GM23338 (cell line): ENCODE results near the gene CDK16. TPM values are rescaled to one million over a fixed set of nuclear protein-coding genes. Genes with fewer than 3 reads are reported as not detected.

ENCODE experiments used
- ATAC-seq: fragments of 200-7000 bp; cut with Tn5 transposase; 3 replicates; pipeline ENCODE4 v1.9.1; 2020
- DNase-seq: peaks from one replicate; pipeline ENCODE4 v3.0.0-alpha.2; 2015; ENCODE audit warnings: low spot score
- H2AFZ ChIP-seq: fragments of 200-600 bp; sonication (generic); 2 replicates; pipeline ENCODE4 v1.8.0; 2016; ENCODE audit warnings: antibody characterized with exemption, mild to moderate bottlenecking, moderate library complexity
- H3F3A ChIP-seq: fragments of 200-600 bp; sonication (generic); replicated peaks from 2 replicates; pipeline ENCODE4 v1.8.0; 2017; ENCODE audit warnings: antibody characterized with exemption, mixed run types, low read depth
- H3K27ac ChIP-seq: fragments of 200-600 bp; sonication (generic); 2 replicates; pipeline ENCODE4 v1.6.1; 2016; ENCODE audit warnings: low read depth
- H3K27me3 ChIP-seq: fragments of 200-600 bp; sonication (generic); 2 replicates; pipeline ENCODE4 v1.8.0; 2016; ENCODE audit warnings: mild to moderate bottlenecking, mixed run types, moderate library complexity; ENCODE audit not compliant: insufficient read depth
- H3K36me3 ChIP-seq: fragments of 200-600 bp; sonication (generic); 2 replicates; pipeline ENCODE4 v1.8.0; 2016; ENCODE audit warnings: mild to moderate bottlenecking; ENCODE audit not compliant: insufficient read depth
- H3K4me1 ChIP-seq: fragments of 200-600 bp; sonication (generic); 2 replicates; pipeline ENCODE4 v1.8.0; 2016; ENCODE audit warnings: mild to moderate bottlenecking, moderate library complexity; ENCODE audit not compliant: insufficient read depth
- H3K4me2 ChIP-seq: fragments of 200-600 bp; sonication (generic); 2 replicates; pipeline ENCODE4 v1.7.1; 2017; ENCODE audit warnings: mixed run types
- H3K4me3 ChIP-seq: fragments of 200-600 bp; sonication (generic); 2 replicates; pipeline ENCODE4 v1.6.1; 2016; ENCODE audit warnings: mixed run types
- H3K79me2 ChIP-seq: fragments of 200-600 bp; sonication (generic); replicated peaks from 2 replicates; pipeline ENCODE4 v1.8.0; 2017; ENCODE audit warnings: mild to moderate bottlenecking; ENCODE audit not compliant: insufficient read depth
- H3K9me2 ChIP-seq: fragments of 200-600 bp; sonication (generic); 2 replicates; pipeline ENCODE4 v1.8.0; 2017; ENCODE audit not compliant: insufficient read depth
- H4K20me1 ChIP-seq: fragments of 200-600 bp; sonication (generic); replicated peaks from 2 replicates; pipeline ENCODE4 v1.8.0; 2017; ENCODE audit warnings: mild to moderate bottlenecking; ENCODE audit not compliant: insufficient read depth
- H3K27ac Mint-ChIP-seq: 2 replicates; pipeline ENCODE4 v1.8.0; 2020; ENCODE audit warnings: inconsistent platforms, mild to moderate bottlenecking, moderate library complexity, mixed read lengths
- H3K27me3 Mint-ChIP-seq: 3 replicates; pipeline ENCODE4 v1.8.0; 2022; ENCODE audit warnings: low read depth, mild to moderate bottlenecking, moderate library complexity, mixed read lengths, inconsistent platforms; ENCODE audit not compliant: insufficient read depth, poor library complexity
- H3K36me3 Mint-ChIP-seq: 3 replicates; pipeline ENCODE4 v1.8.0; 2021; ENCODE audit warnings: low read depth, mild to moderate bottlenecking, inconsistent platforms, moderate library complexity, mixed read lengths
- H3K4me1 Mint-ChIP-seq: 3 replicates; pipeline ENCODE4 v1.8.0; 2020; ENCODE audit warnings: mild to moderate bottlenecking, inconsistent platforms, mixed read lengths
- H3K4me3 Mint-ChIP-seq: 3 replicates; pipeline ENCODE4 v1.8.0; 2021; ENCODE audit warnings: moderate library complexity, mild to moderate bottlenecking, inconsistent platforms, mixed read lengths
- H3K9me3 Mint-ChIP-seq: 3 replicates; pipeline ENCODE4 v1.8.0; 2020; ENCODE audit warnings: moderate library complexity, mild to moderate bottlenecking, inconsistent platforms, mixed read lengths
- CREB1 ChIP-seq: fragments of 250-450 bp; sonication (Bioruptor Pico); IDR thresholded peaks from 2 replicates; pipeline ENCODE4 v1.5.0; 2020; ENCODE audit warnings: low read depth, mild to moderate bottlenecking, moderate library complexity
- NANOG ChIP-seq: IDR thresholded peaks from 2 replicates; pipeline ENCODE4 v1.6.1; 2016; ENCODE audit warnings: antibody characterized with exemption, borderline replicate concordance
- POLR2AphosphoS5 ChIP-seq: IDR thresholded peaks from 2 replicates; pipeline ENCODE4 v1.6.1; 2016; ENCODE audit warnings: antibody characterized with exemption, low read depth
- STAT1 ChIP-seq: IDR thresholded peaks from one replicate; pipeline ENCODE4 v1.6.1; 2016; ENCODE audit warnings: antibody characterized with exemption; ENCODE audit not compliant: unreplicated experiment
- ZNF114 ChIP-seq: fragments of 250-450 bp; sonication (Bioruptor Pico); IDR thresholded peaks from 2 replicates; pipeline ENCODE4 v1.5.0; 2020; ENCODE audit warnings: mild to moderate bottlenecking, moderate library complexity
- ZNF331 ChIP-seq: fragments of 250-450 bp; sonication (Bioruptor Pico); IDR thresholded peaks from 2 replicates; pipeline ENCODE4 v1.5.0; 2020; ENCODE audit warnings: low read depth, mild to moderate bottlenecking, moderate library complexity
- polyA plus RNA-seq: library from polyadenylated mRNA; unstranded; fragments of >200 nt; fragmentation: Nextera tagmentation; extraction: Ambion mirVana; gene quantifications from 2 replicates; pipeline ENCODE4 v1.2.1, GENCODE V29; 2016
- total RNA-seq: library from RNA; depleted of rRNA; stranded (reverse); fragments of >200 nt; shearing (Covaris generic); gene quantifications from 2 replicates; pipeline ENCODE4 v1.2.3, GENCODE V29; 2014
- TF ChIP-seq, protein P1 (sequence below): IDR thresholded peaks from one replicate; pipeline ENCODE4 v1.6.1; 2018; ENCODE audit warnings: antibody characterized with exemption; ENCODE audit not compliant: unreplicated experiment
- TF ChIP-seq, protein P2 (sequence below): IDR thresholded peaks from 2 replicates; pipeline ENCODE4 v1.6.1; 2016; ENCODE audit warnings: antibody characterized with exemption
- TF ChIP-seq, protein P3 (sequence below), 2 experiments: fragments of 200-600 bp in 1 of 2; sonication (generic) in 1 of 2; conservative IDR thresholded peaks; 2 replicates each; pipeline versions ENCODE4 v1.5.1 to v1.6.1; 2016 to 2017; ENCODE audit warnings: antibody characterized with exemption in 2 of 2, low read depth in 2 of 2, mild to moderate bottlenecking in 2 of 2, moderate library complexity in 1 of 2
- TF ChIP-seq, protein P4 (sequence below): fragments of 250-450 bp; sonication (Bioruptor Pico); IDR thresholded peaks from 2 replicates; pipeline ENCODE4 v1.5.0; 2020; ENCODE audit warnings: mild to moderate bottlenecking, moderate library complexity

CDK16 gene
- total and polyA plus RNA-seq, 2 experiments from 2014 or later: 58.9 to 158 TPM

DNA sequence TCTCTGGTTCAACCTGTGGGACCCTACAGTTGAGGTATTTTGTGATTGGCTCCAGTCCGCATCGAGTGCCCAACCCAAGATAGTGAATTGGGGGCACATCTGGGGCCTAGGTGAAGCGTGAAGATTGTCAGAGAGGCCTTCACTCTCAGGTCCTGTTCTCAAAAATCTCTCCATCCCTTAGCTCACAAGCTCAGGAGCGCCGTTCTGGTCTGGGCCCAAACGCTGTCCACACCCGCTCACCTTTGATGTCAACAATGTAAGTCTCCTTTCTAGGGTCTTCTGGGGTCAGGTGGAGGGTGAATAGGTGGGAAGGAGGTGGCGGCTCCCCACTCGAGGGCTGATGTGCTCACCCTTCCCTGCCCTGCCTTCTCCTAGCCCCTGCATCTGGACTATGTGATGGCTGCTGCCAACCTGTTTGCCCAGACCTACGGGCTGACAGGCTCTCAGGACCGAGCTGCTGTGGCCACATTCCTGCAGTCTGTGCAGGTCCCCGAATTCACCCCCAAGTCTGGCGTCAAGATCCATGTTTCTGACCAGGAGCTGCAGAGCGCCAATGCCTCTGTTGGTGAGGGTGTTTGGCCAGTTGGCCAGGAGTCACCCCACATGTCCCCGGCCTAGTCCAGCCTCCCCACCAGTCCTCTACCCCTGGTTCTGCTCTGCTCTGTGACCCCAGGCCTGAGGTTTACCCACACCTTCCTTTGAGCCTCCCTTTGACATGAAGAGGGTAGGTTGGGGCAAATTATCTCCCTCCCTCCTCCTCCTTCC, 7.6 kb upstream of the CDK16 start (continued):
- TF ChIP-seq, protein P1, sequence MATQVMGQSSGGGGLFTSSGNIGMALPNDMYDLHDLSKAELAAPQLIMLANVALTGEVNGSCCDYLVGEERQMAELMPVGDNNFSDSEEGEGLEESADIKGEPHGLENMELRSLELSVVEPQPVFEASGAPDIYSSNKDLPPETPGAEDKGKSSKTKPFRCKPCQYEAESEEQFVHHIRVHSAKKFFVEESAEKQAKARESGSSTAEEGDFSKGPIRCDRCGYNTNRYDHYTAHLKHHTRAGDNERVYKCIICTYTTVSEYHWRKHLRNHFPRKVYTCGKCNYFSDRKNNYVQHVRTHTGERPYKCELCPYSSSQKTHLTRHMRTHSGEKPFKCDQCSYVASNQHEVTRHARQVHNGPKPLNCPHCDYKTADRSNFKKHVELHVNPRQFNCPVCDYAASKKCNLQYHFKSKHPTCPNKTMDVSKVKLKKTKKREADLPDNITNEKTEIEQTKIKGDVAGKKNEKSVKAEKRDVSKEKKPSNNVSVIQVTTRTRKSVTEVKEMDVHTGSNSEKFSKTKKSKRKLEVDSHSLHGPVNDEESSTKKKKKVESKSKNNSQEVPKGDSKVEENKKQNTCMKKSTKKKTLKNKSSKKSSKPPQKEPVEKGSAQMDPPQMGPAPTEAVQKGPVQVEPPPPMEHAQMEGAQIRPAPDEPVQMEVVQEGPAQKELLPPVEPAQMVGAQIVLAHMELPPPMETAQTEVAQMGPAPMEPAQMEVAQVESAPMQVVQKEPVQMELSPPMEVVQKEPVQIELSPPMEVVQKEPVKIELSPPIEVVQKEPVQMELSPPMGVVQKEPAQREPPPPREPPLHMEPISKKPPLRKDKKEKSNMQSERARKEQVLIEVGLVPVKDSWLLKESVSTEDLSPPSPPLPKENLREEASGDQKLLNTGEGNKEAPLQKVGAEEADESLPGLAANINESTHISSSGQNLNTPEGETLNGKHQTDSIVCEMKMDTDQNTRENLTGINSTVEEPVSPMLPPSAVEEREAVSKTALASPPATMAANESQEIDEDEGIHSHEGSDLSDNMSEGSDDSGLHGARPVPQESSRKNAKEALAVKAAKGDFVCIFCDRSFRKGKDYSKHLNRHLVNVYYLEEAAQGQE: no peak
- TF ChIP-seq NANOG (no peak), POLR2AphosphoS5 (no peak), ZNF331 (CRISPR knock-in tag) (no peak), ZNF114 (CRISPR knock-in tag) (no peak), CREB1 (no peak), STAT1 (no peak)
- TF ChIP-seq, protein P2, sequence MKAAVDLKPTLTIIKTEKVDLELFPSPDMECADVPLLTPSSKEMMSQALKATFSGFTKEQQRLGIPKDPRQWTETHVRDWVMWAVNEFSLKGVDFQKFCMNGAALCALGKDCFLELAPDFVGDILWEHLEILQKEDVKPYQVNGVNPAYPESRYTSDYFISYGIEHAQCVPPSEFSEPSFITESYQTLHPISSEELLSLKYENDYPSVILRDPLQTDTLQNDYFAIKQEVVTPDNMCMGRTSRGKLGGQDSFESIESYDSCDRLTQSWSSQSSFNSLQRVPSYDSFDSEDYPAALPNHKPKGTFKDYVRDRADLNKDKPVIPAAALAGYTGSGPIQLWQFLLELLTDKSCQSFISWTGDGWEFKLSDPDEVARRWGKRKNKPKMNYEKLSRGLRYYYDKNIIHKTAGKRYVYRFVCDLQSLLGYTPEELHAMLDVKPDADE: no peak
- TF ChIP-seq, protein P3, sequence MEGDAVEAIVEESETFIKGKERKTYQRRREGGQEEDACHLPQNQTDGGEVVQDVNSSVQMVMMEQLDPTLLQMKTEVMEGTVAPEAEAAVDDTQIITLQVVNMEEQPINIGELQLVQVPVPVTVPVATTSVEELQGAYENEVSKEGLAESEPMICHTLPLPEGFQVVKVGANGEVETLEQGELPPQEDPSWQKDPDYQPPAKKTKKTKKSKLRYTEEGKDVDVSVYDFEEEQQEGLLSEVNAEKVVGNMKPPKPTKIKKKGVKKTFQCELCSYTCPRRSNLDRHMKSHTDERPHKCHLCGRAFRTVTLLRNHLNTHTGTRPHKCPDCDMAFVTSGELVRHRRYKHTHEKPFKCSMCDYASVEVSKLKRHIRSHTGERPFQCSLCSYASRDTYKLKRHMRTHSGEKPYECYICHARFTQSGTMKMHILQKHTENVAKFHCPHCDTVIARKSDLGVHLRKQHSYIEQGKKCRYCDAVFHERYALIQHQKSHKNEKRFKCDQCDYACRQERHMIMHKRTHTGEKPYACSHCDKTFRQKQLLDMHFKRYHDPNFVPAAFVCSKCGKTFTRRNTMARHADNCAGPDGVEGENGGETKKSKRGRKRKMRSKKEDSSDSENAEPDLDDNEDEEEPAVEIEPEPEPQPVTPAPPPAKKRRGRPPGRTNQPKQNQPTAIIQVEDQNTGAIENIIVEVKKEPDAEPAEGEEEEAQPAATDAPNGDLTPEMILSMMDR (conservative IDR thresholded peaks at IDR 0.05; ENCODE audit: low read depth in 2 of 2): no peak

DNA sequence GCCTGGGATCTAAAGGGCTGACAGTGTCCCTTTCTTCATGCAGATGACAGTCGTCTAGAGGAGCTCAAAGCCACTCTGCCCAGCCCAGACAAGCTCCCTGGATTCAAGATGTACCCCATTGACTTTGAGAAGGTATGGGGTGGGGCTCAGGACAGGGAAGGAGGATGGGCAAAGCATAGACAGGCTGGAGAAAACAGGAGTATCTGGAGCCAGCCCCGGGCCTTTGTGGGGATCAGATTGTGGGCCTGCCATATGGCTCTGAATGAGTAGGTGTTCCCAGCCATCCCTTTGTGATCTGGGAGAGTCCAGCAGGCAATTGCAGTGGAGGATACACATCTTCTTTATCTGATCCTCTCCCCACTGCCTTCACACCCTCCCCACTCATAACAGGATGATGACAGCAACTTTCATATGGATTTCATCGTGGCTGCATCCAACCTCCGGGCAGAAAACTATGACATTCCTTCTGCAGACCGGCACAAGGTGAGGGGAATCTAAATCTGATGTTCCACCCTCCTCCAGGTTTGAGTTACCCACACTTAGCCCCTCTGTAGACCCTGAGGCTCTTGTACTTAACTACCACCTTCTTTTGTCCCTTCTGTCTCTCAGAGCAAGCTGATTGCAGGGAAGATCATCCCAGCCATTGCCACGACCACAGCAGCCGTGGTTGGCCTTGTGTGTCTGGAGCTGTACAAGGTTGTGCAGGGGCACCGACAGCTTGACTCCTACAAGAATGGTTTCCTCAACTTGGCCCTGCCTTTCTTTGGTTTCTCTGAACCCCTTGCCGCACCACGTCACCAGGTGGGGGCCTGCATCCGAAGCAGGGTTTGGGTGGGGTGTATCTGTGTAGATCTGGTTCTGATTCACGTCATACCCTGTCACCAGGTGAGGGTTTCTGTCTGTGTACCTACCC, 5.8 kb upstream of the CDK16 start:
- Histone ChIP-seq H3K27me3 (no peaks in the 10 kb centered on the region), H2AFZ (no peak overlapping the region), H4K20me1 (peaks cover 4% of the 10 kb centered on the region; the same call in 1 of the 2 replicates), H3K4me3 (no peak overlapping the region), H3F3A (peaks cover 7% of the 10 kb centered on the region), H3K4me2 (no peak overlapping the region), H3K4me1 (no peaks in the 10 kb centered on the region), H3K79me2 (no peaks in the 10 kb centered on the region), H3K9me2 (no peaks in the 10 kb centered on the region), H3K36me3 (peaks cover 34% of the 10 kb centered on the region), H3K27ac (0 out of 2 replicates have a peak overlapping the region, but pooled peaks have one; percentile 39)
- ATAC-seq (no peak), DNase-seq (no peak)
- peaks cover 14% of the 10 kb centered on the region for H3K4me1 Mint-ChIP-seq
- peaks cover 80% of the 10 kb centered on the region for H3K36me3 Mint-ChIP-seq
- H3K27me3 Mint-ChIP-seq: peaks cover 12% of the 10 kb centered on the region
- no peak overlapping the region for H3K4me3 Mint-ChIP-seq
- no peak overlapping the region for H3K27ac Mint-ChIP-seq
- H3K9me3 Mint-ChIP-seq: no peaks in the 10 kb centered on the region
- TF ChIP-seq NANOG (no peak), ZNF331 (CRISPR knock-in tag) (no peak), ZNF114 (CRISPR knock-in tag) (no peak)
- TF ChIP-seq, protein P4, sequence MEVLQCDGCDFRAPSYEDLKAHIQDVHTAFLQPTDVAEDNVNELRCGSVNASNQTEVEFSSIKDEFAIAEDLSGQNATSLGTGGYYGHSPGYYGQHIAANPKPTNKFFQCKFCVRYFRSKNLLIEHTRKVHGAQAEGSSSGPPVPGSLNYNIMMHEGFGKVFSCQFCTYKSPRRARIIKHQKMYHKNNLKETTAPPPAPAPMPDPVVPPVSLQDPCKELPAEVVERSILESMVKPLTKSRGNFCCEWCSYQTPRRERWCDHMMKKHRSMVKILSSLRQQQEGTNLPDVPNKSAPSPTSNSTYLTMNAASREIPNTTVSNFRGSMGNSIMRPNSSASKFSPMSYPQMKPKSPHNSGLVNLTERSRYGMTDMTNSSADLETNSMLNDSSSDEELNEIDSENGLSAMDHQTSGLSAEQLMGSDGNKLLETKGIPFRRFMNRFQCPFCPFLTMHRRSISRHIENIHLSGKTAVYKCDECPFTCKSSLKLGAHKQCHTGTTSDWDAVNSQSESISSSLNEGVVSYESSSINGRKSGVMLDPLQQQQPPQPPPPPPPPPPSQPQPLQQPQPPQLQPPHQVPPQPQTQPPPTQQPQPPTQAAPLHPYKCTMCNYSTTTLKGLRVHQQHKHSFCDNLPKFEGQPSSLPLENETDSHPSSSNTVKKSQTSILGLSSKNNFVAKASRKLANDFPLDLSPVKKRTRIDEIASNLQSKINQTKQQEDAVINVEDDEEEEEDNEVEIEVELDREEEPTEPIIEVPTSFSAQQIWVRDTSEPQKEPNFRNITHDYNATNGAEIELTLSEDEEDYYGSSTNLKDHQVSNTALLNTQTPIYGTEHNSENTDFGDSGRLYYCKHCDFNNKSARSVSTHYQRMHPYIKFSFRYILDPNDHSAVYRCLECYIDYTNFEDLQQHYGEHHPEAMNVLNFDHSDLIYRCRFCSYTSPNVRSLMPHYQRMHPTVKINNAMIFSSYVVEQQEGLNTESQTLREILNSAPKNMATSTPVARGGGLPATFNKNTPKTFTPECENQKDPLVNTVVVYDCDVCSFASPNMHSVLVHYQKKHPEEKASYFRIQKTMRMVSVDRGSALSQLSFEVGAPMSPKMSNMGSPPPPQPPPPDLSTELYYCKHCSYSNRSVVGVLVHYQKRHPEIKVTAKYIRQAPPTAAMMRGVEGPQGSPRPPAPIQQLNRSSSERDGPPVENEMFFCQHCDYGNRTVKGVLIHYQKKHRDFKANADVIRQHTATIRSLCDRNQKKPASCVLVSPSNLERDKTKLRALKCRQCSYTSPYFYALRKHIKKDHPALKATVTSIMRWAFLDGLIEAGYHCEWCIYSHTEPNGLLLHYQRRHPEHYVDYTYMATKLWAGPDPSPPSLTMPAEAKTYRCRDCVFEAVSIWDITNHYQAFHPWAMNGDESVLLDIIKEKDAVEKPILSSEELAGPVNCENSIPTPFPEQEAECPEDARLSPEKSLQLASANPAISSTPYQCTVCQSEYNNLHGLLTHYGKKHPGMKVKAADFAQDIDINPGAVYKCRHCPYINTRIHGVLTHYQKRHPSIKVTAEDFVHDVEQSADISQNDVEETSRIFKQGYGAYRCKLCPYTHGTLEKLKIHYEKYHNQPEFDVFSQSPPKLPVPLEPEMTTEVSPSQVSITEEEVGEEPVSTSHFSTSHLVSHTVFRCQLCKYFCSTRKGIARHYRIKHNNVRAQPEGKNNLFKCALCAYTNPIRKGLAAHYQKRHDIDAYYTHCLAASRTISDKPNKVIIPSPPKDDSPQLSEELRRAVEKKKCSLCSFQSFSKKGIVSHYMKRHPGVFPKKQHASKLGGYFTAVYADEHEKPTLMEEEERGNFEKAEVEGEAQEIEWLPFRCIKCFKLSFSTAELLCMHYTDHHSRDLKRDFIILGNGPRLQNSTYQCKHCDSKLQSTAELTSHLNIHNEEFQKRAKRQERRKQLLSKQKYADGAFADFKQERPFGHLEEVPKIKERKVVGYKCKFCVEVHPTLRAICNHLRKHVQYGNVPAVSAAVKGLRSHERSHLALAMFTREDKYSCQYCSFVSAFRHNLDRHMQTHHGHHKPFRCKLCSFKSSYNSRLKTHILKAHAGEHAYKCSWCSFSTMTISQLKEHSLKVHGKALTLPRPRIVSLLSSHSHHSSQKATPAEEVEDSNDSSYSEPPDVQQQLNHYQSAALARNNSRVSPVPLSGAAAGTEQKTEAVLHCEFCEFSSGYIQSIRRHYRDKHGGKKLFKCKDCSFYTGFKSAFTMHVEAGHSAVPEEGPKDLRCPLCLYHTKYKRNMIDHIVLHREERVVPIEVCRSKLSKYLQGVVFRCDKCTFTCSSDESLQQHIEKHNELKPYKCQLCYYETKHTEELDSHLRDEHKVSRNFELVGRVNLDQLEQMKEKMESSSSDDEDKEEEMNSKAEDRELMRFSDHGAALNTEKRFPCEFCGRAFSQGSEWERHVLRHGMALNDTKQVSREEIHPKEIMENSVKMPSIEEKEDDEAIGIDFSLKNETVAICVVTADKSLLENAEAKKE: no peak
